Measurements from ENCODE around the gene TTYH3.
"Not testable (repeated sequence)": the region's sequence is repeated elsewhere in the genome, so short reads cannot be mapped to it uniquely, and the experiment has no call there.

Gene TTYH3, protein sequence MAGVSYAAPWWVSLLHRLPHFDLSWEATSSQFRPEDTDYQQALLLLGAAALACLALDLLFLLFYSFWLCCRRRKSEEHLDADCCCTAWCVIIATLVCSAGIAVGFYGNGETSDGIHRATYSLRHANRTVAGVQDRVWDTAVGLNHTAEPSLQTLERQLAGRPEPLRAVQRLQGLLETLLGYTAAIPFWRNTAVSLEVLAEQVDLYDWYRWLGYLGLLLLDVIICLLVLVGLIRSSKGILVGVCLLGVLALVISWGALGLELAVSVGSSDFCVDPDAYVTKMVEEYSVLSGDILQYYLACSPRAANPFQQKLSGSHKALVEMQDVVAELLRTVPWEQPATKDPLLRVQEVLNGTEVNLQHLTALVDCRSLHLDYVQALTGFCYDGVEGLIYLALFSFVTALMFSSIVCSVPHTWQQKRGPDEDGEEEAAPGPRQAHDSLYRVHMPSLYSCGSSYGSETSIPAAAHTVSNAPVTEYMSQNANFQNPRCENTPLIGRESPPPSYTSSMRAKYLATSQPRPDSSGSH

DNA sequence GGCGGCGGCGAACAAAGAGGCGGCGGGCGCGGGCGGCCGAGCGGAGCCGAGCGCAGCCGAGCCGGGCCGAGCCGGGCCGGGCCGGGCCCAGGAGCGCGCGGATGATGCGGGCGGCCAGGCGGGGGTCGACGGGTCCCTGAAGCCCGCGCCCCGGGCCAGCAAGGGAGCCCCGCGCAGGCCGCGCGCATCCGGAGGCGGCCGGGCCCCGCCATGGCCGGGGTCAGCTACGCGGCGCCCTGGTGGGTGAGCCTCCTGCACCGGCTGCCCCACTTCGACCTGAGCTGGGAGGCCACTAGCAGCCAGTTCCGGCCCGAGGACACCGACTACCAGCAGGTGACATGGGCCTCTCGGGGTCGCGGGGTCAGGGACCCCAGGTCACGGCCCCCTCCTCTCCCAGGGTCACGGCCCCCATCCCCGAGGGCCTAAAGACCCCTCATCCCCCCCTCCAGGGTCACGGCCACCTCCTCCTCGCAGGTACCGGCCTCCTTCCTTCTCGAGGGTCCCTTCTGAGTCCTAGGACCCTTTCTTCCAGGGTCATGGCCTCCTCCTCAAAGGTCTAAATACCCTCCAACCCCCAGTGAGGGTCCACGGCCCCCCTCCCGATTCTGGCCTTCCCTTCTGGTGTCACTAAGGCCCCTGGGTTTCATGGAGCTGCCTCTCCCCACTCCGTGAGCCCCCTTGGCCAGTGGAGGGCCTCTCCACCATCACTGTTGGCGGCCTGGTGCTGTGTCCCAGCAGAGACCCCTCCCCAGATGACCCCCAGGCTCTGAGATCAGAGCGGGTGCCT lies at the start of gene TTYH3:
Gene TTYH3 (plus strand): TSS at position 41 of the 787 bp plus-strand sequence. CDS start 170 bp downstream, at position 211.
- in situ Hi-C loops (cut with HindIII; ENCODE audit: low pct_ligation_motif_present, low pct_unique_long_range_greater_than_20kb, low sequenced_read_pairs): no loop called here
- DNase-seq: peak; percentile 54

DNA sequence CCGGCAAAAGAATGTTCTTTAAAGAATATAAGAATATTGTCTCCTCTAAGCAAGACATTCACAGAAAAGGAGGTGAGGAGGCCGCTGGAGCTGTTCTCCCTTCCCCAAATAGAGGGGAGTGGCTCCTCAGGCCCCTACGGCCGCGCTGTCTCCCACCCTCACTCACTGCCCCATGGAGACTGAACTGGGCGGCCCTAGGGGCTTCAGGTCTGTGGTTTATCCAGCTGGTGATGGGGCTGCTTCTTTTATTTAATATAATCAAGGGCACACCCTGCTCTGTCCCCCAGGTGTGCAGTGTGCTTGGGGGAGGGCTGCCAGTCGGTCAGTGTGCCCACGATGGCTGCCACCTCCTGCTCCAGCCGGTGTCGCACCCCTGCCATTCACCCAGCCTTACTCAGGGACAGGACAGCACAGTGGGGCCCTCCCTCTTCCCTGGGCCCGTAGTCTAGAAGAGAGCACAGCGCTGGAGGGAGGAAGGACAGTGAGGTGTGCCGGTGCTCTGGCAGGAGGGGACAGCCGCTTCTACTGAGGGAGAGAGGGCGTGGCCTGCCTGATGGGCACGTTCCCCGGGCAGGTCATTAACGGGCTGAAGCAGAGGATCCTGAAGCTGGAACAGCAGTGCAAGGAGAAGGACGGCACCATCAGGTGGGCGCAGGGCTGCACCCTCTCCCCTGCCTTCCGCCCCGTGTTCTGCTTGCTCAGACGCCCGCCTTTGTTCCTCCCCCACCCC lies 49.6 kb upstream of the TTYH3 start:
- in situ Hi-C loops (cut with HindIII; ENCODE audit: low pct_ligation_motif_present, low pct_unique_long_range_greater_than_20kb, low sequenced_read_pairs): no loop called here
- DNase-seq: no peak

DNA sequence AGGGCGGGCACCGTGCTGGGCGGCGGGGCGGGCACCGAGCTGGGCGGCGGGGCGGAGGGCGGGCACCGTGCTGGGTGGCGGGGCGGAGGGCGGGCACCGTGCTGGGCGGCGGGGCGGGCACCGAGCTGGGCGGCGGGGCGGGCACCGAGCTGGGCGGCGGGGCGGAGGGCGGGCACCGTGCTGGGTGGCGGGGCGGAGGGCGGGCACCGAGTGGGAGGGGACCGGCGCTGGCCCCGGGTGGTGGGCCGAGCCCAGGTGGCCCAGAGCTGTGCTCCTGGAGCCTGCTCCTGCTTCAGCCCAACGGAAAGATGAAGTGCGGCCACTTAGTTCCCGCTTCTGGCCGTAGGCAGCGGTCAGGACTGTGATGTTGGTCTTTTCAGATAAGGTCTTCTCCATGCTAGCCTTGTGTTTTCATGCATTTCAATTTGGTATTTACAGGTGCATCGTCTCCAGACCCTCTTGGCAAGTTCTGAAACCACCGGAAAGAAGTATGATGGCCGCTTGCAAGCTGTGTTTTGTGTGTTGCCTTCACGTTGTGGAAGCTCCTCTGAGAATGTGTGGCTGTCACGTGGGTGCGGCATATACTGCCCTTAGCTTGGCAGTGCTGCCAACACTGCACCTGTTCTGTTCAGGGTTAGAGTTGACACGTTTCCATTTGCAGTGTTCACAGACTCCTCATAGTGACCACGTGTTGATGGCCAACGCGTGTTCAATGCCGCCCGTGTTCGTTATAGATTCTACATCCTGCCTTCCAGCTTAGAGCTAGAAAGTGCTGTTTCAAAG lies 47.8 kb upstream of the TTYH3 start:
- in situ Hi-C loops (cut with HindIII; ENCODE audit: low pct_ligation_motif_present, low pct_unique_long_range_greater_than_20kb, low sequenced_read_pairs): no loop called here
- DNase-seq: no peak

DNA sequence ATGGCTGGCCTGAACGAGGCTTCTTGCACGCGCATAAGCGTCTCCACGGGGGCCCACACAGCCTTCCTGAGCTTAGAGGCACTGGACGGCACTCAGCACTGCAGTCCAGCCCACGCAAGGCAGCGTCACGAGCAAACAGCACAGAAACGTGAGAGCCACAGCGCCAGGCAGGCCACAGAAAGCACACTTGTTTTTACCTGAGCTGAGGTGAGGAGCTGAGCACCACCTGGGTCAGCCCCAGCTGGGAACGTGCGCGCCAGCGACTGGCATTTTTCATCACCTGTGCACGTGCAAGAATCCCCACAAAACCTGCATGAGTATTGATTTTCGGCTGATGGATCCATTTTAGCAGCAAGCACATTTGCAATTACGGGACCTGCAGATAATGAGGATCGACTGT lies 46.3 kb upstream of the TTYH3 start:
- in situ Hi-C loops (cut with HindIII; ENCODE audit: low pct_ligation_motif_present, low pct_unique_long_range_greater_than_20kb, low sequenced_read_pairs): no loop called here
- no peak for DNase-seq

DNA sequence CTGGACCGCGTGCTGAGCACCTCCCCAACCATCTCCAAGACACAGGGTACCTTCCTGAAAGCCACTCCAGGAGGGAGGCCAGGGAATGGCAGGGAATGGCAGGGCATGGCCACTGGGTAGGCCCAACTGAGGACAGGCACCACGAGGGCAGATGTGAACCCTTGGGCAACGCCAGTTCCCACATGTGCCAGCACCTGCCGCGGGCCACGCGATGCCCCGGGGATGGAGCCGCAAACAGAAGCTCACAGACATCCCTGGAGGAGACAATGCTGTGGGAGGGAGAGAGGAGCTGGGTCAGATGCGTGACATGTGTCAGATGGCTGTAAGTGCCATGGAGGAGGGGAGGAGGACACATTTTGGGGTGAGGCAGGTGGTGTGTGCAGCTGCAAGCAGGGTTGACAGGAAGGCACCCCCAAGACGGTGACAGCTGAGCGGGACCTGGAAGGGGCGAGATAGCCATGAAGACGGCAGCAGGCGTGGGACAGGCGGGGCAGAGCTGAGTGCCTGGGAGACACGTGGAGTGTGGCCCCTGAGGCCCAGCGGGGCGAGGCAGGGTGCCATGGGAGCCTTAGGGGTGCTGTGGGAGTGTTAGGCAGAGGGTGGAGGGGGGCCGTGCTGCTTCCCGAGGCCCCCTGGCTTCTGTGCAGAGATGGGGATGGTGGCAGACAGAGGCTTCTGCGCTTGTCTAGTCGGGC lies 45.3 kb upstream of the TTYH3 start:
- DNase-seq: no peak
- in situ Hi-C loops (cut with HindIII; ENCODE audit: low pct_ligation_motif_present, low pct_unique_long_range_greater_than_20kb, low sequenced_read_pairs): no loop called here

DNA sequence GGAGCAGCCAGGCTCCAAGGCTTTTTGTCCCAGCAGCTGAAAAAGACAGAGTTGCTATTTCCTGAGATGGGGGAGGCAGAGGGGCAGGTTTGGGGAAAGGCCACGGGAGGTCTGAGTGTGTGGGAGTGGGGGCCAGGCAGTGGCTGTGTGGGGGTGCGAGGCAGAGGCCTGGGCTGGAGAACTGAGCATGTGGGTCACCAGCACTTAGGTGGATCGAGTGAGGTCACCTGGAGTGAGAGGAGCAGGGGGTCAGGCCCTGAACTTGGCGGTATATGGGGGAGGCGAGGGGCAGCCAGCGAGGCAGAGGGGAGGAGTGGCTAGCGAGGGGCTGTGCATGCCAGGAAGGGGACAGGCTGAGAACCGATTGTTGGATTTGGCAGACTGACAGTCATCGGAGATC lies 44.7 kb upstream of the TTYH3 start:
- in situ Hi-C loops (cut with HindIII; ENCODE audit: low pct_ligation_motif_present, low pct_unique_long_range_greater_than_20kb, low sequenced_read_pairs): no loop called here

DNA sequence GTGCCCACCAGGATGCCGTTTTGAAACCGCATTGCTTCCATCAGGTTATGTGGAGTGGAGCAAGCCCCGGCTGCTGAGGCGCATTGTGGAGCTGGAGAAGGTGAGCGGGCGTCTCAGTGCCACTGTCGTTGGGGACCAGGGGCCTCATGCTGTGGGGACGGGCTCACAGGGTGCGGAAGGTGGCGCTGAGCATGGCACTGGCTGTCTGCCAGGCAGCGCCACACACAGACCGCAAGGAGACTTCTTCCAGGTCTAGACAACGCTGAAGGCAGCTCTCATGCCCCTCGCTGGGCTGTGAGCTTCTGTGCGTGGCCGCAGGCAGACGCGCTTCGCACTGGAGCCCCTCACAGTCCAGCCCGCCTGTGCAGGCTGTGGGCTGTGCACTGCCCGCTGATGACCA lies 44.0 kb upstream of the TTYH3 start:
- no peak for DNase-seq
- in situ Hi-C loops (cut with HindIII; ENCODE audit: low pct_ligation_motif_present, low pct_unique_long_range_greater_than_20kb, low sequenced_read_pairs): no loop called here

More for the DNA sequence above, 44.7 kb upstream of the TTYH3 start:
- no peak for DNase-seq

DNA sequence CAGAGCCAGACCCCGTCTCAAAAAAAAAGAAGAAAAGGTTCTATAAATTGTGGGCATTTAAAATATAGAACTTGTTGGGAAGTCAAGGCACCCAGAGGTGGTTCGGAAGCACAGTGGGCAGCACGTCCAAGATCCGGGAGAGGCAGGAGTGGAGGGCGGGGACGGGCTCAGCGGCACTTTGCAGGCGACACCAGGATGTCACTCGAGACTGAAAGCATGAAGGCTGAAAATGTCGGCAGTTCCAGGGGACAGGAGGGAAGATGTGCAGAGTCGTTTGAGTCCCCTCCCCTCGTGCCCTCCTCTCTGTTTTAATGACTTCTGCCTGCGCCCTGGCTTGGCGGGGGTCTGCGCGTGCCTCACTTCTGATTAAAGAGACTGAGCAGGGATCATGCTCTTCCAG lies 42.4 kb upstream of the TTYH3 start:
- in situ Hi-C loops (cut with HindIII; ENCODE audit: low pct_ligation_motif_present, low pct_unique_long_range_greater_than_20kb, low sequenced_read_pairs): no loop called here
- DNase-seq: no peak

DNA sequence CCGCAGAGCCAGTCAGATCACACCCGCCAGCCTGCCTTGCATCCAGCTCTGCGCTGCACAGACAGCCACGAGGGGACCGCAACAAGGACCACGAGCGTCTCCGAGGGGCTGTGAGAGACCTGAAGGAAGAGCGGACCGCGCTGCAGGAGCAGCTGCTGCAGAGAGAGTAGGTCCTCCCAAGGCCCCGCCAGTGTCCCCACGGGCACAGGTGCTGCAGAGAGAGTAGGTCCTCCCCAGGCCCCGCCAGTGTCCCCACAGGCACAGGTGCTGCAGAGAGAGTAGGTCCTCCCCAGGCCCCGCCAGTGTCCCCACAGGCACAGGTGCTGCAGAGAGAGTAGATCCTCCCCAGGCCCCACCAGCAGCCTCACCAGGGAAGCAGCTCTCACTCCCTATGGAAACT lies 41.8 kb upstream of the TTYH3 start:
- DNase-seq; in situ Hi-C loops (cut with HindIII; ENCODE audit: low pct_ligation_motif_present, low pct_unique_long_range_greater_than_20kb, low sequenced_read_pairs): not testable (repeated sequence)

DNA sequence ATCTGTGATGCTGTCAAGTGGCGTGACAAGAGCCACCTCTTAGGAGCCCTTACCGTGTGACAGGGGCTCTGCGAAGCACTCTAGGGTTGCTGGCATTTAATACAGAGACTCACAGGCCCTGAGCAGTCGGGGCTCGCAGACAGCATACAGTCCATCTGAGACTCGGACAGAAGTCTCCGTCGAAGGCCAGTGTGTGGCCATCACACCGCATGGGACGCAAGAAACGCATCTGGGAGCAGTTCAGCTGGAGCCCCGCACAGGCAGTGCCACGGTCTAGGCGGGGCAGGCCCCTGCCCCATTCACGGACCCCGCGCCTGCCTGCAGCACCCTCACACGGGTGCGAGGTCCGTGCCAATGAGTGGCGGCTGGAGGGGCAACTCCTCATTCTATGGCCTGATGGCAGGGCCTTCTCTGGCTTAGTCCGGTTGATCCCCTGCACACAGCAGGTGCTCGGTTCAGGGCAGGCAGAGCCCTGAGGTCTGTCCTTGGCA lies 39.4 kb upstream of the TTYH3 start:
- in situ Hi-C loops (cut with HindIII; ENCODE audit: low pct_ligation_motif_present, low pct_unique_long_range_greater_than_20kb, low sequenced_read_pairs): no loop called here
- no peak for DNase-seq

DNA sequence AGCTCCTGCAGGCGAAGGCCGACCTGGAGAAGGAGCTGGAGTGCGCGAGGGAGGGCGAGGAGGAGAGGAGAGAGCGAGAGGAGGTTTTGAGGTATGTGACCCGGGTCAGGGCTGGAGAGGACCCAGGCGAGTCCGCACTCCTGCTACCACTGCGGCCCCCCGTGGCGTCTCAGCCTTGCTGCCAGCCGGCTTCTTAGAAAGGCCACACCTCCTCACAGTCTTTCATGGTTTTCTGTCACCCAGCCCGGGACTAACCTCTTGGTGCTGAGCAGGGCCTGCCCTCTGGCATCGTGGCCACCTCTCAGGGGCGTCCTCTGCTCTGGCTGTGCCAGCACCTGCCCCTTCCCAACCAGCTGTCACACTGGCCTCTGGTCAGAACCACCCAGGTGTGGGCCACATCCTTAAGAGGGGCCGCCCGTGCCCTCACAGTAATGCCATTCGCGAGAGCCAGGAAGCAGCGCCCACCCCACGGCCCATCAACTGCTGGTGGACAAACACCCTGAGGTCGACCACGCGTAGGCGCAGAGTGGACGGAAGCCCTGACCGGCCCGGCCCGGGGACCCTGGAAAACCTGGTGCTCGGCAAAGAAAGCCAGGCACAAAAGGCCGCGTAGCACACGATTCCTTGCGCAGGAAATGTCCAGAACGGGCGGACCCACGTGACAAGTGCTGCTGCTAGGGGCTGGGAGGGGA lies 38.6 kb upstream of the TTYH3 start:
- DNase-seq: no peak
- in situ Hi-C loops (cut with HindIII; ENCODE audit: low pct_ligation_motif_present, low pct_unique_long_range_greater_than_20kb, low sequenced_read_pairs): no loop called here

DNA sequence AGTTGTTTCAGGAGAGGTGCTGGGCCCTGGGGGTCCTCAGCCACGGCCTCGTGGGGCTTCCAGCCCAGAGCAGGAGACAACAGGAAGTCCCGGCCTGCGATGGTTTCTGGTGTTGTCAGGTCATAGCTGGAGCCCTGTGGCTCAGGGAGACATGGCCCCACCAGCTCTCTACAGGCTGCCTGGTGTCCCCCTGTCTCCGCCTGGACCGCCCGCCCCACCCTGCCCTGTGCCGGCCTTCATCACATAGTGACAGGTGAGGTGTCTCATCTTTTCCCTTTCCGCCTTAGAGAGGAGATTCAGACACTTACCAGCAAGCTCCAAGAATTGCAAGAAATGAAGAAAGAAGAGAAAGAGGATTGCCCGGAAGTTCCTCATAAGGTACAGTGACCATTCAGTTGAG lies 37.2 kb upstream of the TTYH3 start:
- in situ Hi-C loops (cut with HindIII; ENCODE audit: low pct_ligation_motif_present, low pct_unique_long_range_greater_than_20kb, low sequenced_read_pairs): no loop called here
- DNase-seq: no peak

DNA sequence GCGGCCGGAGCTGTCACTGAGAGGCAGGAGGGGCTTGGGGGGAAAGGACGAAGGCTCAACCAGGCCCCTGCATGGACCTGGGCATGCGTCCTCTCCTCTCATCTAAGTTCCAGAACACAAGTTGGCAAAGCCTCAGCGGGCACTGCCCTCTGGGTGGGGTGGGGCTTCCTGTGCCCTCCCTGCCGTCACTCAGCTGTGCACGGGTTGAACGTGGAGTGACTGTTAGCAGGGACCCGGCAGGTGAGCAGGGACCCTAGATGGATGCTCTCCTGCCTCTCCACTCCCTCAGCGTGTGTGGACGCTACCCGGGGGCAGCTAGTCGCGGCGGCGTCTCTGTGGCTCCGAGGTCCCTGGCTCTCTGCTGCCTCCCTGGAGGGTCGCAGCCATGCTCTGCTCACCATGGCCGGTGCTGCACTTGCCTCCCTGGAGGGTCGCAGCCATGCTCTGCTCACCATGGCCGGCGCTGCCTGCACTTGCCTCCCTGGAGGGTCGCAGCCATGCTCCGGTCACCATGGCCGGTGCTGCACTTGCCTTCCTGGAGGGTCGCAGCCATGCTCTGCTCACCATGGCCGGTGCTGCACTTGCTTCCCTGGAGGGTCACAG lies 36.4 kb upstream of the TTYH3 start:
- in situ Hi-C loops (cut with HindIII; ENCODE audit: low pct_ligation_motif_present, low pct_unique_long_range_greater_than_20kb, low sequenced_read_pairs): no loop called here
- no peak for DNase-seq

DNA sequence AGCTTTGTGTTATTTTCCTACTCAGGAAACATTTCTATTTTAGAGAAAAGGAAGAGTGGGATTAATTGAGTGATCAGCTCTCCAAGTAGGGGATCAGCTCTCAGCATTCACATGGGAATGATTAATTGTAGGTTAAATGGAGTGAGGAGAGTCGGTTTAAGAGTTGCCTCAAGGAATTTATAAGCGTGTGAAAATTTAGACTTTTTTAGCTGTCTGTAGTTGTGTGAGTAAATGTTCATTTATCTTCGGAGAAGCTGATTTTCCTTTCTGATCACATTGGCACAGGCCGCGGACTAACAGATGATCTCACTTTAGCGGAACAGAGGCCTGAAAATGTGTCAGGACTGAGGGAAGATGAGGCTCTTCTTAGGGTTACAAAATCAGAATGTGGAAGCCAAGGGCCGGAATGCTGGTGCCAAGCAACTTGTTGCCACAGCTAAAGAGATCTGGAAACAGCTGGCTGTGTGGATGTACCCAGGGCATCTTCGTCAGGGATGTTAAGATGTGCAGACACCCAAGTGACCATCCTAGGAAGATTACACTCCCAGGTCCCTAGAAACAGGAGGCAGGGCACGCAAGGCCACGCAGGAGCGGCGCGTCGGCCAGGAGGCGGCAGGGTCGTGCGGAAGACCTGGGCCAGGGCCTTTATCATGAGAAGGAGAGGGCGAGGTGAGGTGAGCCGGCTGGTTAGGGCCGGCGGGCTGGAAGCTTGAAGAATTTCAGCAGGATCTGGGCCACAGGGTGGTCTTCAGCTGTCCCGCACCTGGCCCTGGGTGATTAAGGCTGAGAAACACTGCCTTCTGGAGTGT lies 35.1 kb upstream of the TTYH3 start:
- DNase-seq: no peak
- in situ Hi-C loops (cut with HindIII; ENCODE audit: low pct_ligation_motif_present, low pct_unique_long_range_greater_than_20kb, low sequenced_read_pairs): no loop called here

DNA sequence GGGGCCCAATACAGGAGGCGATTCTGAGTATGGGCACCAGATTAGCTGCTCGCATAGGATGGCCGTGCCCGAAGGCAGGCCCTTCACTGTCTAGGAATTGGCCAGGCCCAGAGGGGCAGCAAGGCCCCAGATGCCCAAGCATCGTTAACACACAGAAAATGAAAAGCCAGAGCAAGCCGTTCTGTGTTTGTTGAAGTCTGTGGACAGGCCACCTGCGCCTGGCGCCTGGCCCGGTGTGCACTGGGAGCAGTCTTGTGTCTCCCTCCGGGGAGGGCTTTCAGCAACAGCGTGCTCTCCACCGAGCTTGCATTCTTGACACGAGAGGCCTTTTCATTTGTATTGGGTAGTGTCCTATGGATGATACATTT lies 34.5 kb upstream of the TTYH3 start:
- in situ Hi-C loops (cut with HindIII; ENCODE audit: low pct_ligation_motif_present, low pct_unique_long_range_greater_than_20kb, low sequenced_read_pairs): no loop called here
- DNase-seq: no peak

DNA sequence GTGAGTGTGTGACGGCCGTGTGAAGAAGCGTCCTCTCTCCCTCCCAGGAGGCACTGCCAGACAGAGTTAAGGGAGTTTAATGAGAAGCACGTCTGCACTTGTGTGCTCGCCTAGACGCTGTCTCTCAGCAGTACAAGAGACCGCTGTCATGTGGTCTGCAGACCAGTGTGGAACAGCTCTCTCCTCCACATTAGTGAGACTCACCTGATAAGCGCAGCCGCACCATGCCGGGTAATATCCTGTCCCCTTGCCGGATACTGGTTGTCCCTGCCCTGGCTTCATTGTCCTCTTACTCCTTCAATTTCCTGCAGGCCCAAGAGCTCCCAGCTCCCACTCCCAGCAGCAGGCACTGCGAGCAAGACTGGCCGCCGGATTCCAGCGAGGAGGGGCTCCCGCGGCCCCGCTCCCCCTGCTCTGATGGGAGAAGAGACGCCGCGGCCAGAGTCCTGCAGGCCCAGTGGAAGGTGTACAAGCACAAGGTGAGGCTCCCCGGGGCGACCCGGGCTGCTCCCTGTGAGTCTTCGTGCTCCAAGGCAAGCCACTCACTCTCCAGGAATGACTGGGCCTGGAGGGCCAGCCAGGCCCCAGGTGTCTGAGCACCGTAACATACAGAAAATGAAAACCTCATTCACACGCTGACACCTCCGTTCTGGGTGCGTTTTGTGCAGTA lies 33.5 kb upstream of the TTYH3 start:
- DNase-seq: no peak
- in situ Hi-C loops (cut with HindIII; ENCODE audit: low pct_ligation_motif_present, low pct_unique_long_range_greater_than_20kb, low sequenced_read_pairs): no loop called here

Measured in ACHN (cell line).